ENCODE results near the gene DIP2A. TPM values are rescaled to one million over a fixed set of nuclear protein-coding genes. Genes with fewer than 3 reads are reported as not detected.

DIP2A gene
- total RNA-seq, 1 donor from 2014 or later = 41.0 TPM

DNA sequence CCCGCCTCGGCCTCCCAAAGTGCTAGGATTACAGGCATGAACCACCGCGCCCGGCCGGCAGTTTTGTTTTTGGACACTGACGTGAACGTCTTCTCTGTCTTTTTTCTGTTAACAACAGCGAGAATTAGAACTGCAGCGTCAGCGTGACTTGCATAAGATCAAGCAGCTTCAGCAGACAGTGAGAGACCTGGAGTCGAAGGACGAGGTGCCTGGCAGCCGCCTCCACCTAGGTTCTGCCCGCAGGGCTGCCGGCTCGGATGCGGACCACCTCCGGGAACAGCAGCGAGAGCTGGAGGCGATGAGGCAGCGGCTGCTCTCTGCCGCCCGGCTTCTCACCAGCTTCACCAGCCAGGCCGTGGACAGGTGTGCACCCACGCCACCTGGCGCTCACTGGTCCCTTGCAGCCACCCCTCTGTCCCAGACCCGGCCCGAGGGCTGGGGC lies 22.9 kb upstream of the DIP2A start:
- Histone ChIP-seq H3K36me3 (peaks cover 88% of the 10 kb centered on the region), H3K27me3 (ENCODE audit: low read depth) (no peaks in the 10 kb centered on the region), H3K27ac (no peak overlapping the region), H3K9me3 (no peaks in the 10 kb centered on the region), H3K4me3 (no peak overlapping the region), H3K4me1 (no peaks in the 10 kb centered on the region)
- ATAC-seq (no peak), DNase-seq (peak; percentile 34)
- intact Hi-C loops (cut with DNase I) = no loop called here
- no peak for TF ChIP-seq CTCF (IDR thresholded peaks at IDR 0.05)

GRCh38 chr21:46436621-46437020 lies 22.1 kb upstream of the DIP2A start:
- H3K36me3 ChIP-seq = peaks cover 88% of the 10 kb centered on the region
- H3K27ac ChIP-seq = no peak overlapping the region
- H3K4me3 ChIP-seq = no peak overlapping the region
- ATAC-seq (no peak), DNase-seq (peak; percentile 32)
- no peaks in the 10 kb centered on the region for H3K27me3 ChIP-seq (ENCODE audit: low read depth)
- no peaks in the 10 kb centered on the region for H3K4me1 ChIP-seq
- no peaks in the 10 kb centered on the region for H3K9me3 ChIP-seq
- intact Hi-C loops (cut with DNase I) = no loop called here
- no peak for TF ChIP-seq CTCF (IDR thresholded peaks at IDR 0.05)

- no peak for TF ChIP-seq CTCF (IDR thresholded peaks at IDR 0.05)
- Histone ChIP-seq H3K36me3 (peaks cover 88% of the 10 kb centered on the region), H3K4me1 (no peaks in the 10 kb centered on the region), H3K27ac (no peak overlapping the region), H3K4me3 (no peak overlapping the region), H3K9me3 (no peaks in the 10 kb centered on the region), H3K27me3 (ENCODE audit: low read depth) (no peaks in the 10 kb centered on the region)
- intact Hi-C loops (cut with DNase I) = no loop called here
- peak; percentile 33 for DNase-seq
- no peak for ATAC-seq
These were observed 21.6 kb upstream of the DIP2A start for GRCh38 chr21:46437096-46437498.

DNA sequence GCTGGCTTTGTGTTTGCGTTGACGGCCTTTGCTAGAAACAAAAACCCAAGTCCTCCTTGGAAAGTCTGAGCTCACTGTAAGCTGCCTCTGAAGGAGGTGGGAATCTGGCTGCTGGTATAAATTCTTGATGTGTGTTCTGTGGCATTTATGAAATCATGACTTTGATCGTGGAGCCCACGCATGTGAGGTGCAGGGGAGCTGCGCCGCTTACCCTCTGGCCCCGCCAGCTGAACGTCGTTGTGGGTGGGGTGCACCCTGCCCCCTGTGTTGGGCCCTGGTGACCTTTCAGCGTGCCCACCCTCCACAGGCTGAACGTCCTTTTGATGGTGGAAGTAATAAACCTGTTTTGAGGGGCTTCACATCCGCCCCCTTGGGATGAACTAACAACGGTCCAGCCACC lies 21.2 kb upstream of the DIP2A start:
- no peak for TF ChIP-seq CTCF (IDR thresholded peaks at IDR 0.05)
- no peaks in the 10 kb centered on the region for H3K4me1 ChIP-seq
- ATAC-seq = no peak
- no peak overlapping the region for H3K4me3 ChIP-seq
- no peak overlapping the region for H3K27ac ChIP-seq
- no peaks in the 10 kb centered on the region for H3K27me3 ChIP-seq (ENCODE audit: low read depth)
- intact Hi-C loops (cut with DNase I) = no loop called here
- H3K36me3 ChIP-seq = peaks cover 88% of the 10 kb centered on the region
- H3K9me3 ChIP-seq = no peaks in the 10 kb centered on the region
- peak; percentile 20 for DNase-seq

DNA sequence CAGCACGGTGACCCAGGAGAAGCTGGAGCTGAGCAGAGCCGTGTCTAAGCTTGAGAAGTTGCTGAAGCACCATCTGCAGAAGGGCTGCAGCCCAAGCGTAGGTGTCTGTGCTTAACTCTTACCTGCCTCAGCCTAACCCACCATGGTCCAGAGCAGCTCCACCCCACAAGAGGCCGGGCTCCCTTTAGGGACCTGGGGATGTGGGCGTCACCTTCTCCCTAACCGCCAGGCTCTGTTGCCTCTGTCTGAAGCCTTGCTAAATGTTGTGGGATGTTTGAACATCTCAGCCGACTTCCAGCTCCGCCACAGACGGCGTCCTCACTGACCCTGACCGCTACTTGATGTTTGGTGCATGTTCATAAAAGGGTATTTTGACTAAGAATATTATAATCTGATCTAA lies 20.4 kb upstream of the DIP2A start:
- H3K4me1 ChIP-seq = no peaks in the 10 kb centered on the region
- intact Hi-C loops (cut with DNase I) = no loop called here
- peak; percentile 29 for DNase-seq
- no peak for ATAC-seq
- TF ChIP-seq CTCF (IDR thresholded peaks at IDR 0.05) = no peak
- no peak overlapping the region for H3K27ac ChIP-seq
- H3K27me3 ChIP-seq (ENCODE audit: low read depth) = no peaks in the 10 kb centered on the region
- no peaks in the 10 kb centered on the region for H3K9me3 ChIP-seq
- H3K4me3 ChIP-seq = no peak overlapping the region
- peaks cover 88% of the 10 kb centered on the region for H3K36me3 ChIP-seq

- no peaks in the 10 kb centered on the region for H3K27me3 ChIP-seq (ENCODE audit: low read depth)
- DNase-seq = peak; percentile 25
- intact Hi-C loops (cut with DNase I) = no loop called here
- no peaks in the 10 kb centered on the region for H3K9me3 ChIP-seq
- ATAC-seq = no peak
- peaks cover 89% of the 10 kb centered on the region for H3K36me3 ChIP-seq
- no peak overlapping the region for H3K27ac ChIP-seq
- TF ChIP-seq CTCF (IDR thresholded peaks at IDR 0.05) = no peak
- H3K4me3 ChIP-seq = no peak overlapping the region
- no peaks in the 10 kb centered on the region for H3K4me1 ChIP-seq
These were observed 18.8 kb upstream of the DIP2A start for GRCh38 chr21:46439906-46440305.
